Dendritic cell treated with granulocyte-macrophage colony-stimulating factor and Interleukin-4, amounts not matched to agents 40 ng/mL and 50 ng/mL, for 4 days (primary cell): Measurements from ENCODE around the gene KIAA1755.
A peak's percentile ranks its signal among the peaks of the same experiment; 100 is the strongest.

Experiments used
- H3K27ac Mint-ChIP-seq: one replicate; pipeline ENCODE4 v1.8.0; 2022; ENCODE audit warnings: mild to moderate bottlenecking, mixed read lengths
- H3K27me3 Mint-ChIP-seq: one replicate; pipeline ENCODE4 v1.8.0; 2022; ENCODE audit warnings: mild to moderate bottlenecking, mixed read lengths
- H3K36me3 Mint-ChIP-seq: one replicate; pipeline ENCODE4 v1.8.0; 2022; ENCODE audit warnings: low read depth, mixed read lengths
- H3K4me1 Mint-ChIP-seq: one replicate; pipeline ENCODE4 v1.8.0; 2022; ENCODE audit warnings: low read depth, mixed read lengths
- H3K4me3 Mint-ChIP-seq: one replicate; pipeline ENCODE4 v1.8.0; 2022; ENCODE audit warnings: mild to moderate bottlenecking, moderate library complexity, mixed read lengths
- H3K9me3 Mint-ChIP-seq: one replicate; pipeline ENCODE4 v1.8.0; 2022; ENCODE audit warnings: mixed read lengths
- intact Hi-C: fragments of 100-400 bp; cut with micrococcal nuclease; formaldehyde crosslinking; loops from one replicate; pipeline ENCODE4 v1.15.0; 2022

Gene KIAA1755

DNA sequence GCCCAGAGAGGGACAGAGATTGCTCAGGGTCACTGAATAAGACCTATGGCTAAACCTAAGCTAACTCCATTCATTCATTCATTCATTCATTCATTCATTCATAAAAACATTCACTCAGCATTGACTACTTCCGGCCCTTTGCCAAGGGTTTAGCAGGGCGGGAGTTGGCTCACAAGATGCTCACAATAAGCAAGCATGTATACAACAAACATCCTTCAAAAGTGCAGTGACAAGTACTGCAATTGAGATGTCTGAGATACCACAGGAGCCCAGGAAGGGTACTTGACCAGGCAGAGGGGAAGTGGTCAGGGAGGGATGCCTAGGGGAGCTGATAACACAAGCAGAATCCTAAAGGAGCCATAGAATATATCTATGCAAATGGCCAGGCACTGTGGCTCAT lies 18.2 kb upstream of the KIAA1755 start:
- no peak overlapping the region for H3K4me3 Mint-ChIP-seq
- intact Hi-C loops = no loop called here
- peaks cover 12% of the 10 kb centered on the region for H3K9me3 Mint-ChIP-seq
- H3K27me3 Mint-ChIP-seq = peaks cover 9% of the 10 kb centered on the region
- H3K4me1 Mint-ChIP-seq = peaks cover 34% of the 10 kb centered on the region
- no peaks in the 10 kb centered on the region for H3K36me3 Mint-ChIP-seq
- no peak overlapping the region for H3K27ac Mint-ChIP-seq

DNA sequence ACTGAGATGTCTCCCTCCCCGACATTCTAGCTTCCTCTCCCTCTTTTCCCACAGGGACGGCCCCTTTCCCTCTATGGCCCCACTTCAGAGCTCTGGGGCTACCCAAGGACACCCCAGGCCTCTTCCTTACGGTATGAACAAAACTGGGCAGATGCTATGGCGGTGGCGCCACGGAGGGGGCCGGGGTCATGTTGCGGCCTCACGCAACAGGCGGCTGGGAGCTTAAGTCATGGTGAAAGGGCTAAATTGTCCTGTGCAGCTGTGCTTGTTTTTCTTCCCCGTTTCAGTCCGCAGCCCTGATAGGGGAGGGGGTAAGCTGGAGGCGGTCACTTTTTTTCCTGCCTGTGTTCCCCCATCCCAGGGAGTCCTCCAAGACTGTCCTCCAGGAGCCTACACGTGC lies 17.6 kb upstream of the KIAA1755 start:
- peaks cover 12% of the 10 kb centered on the region for H3K9me3 Mint-ChIP-seq

DNA sequence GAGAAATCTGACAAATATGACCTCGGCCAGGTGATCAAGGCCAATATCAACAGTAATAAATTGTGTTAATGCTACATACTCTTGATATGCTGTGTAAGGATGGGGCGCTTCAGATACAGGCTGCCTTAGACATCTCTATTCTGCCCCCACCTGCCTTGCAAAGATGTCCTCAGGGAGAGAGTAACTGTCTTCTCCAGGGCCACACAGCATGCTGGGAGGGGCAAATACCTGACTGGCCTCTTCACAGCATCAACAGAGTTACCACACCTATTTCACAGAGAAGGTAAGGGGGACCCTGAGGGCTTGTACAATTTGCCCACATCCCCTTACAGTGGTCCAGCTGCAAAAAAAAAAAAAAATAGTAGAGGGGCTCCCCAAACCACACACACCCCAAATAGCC lies 17.2 kb upstream of the KIAA1755 start:
- Mint-ChIP-seq H3K27ac (no peak overlapping the region), H3K4me3 (no peak overlapping the region), H3K27me3 (peaks cover 3% of the 10 kb centered on the region), H3K4me1 (peaks cover 37% of the 10 kb centered on the region), H3K36me3 (no peaks in the 10 kb centered on the region), H3K9me3 (peaks cover 12% of the 10 kb centered on the region)
- intact Hi-C loops = no loop called here

More for the DNA sequence above, 17.6 kb upstream of the KIAA1755 start:
- H3K27me3 Mint-ChIP-seq = peaks cover 3% of the 10 kb centered on the region
- no peak overlapping the region for H3K27ac Mint-ChIP-seq
- H3K4me1 Mint-ChIP-seq = peaks cover 34% of the 10 kb centered on the region
- intact Hi-C loops = no loop called here
- no peak overlapping the region for H3K4me3 Mint-ChIP-seq
- H3K36me3 Mint-ChIP-seq = no peaks in the 10 kb centered on the region

DNA sequence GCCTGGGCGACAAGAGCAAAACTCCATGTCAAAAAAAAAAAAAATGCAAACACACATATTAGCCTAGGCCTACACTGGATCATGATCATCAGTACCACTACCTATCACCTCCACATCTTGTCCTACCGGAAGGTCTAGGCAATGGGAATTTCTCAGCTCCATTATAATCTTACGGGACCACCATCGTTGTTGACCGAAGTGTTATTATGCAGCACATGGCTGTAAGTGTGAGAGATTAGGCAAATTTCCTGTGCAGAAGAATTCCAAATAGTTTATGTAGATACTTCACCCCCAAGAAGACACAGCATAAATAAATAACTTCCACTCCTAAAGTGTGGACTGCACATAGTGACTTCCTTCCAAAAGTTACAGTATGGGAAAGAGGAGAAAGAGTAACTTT lies 16.8 kb upstream of the KIAA1755 start:
- Mint-ChIP-seq H3K4me3 (no peak overlapping the region), H3K27ac (no peak overlapping the region), H3K36me3 (no peaks in the 10 kb centered on the region)

DNA sequence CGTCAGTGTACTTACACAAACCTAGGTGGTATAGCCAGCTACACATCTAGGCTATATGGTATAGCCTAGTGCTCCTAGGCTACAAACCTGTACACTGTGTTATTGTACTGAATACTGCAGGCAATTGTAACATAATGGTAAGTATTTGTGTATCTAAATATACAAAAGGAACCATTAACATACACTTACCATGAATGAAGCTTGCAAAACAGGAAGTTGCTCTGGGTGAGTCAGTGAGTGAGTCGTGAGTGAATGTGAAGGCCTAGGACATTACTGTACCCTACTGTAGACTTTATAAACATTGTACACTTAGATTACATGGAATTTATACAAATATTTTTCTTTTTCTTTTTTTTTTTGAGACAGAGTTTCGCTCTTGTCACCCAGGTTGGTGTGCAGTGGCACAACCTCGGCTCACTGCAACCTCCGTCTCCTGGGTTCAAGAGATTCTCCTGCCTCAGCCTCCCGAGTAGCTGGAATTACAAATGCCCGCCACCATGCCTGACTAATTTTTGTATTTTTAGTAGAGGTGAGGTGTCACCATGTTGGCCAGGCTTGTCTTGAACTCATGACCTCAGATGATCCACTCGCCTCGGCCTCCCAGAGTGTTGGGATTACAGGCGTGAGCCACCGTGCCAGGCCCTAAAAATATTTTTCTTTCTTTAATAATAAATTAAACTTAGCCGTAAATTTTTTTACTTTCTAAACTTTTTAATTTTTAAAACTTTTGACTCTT lies 15.4 kb upstream of the KIAA1755 start:
- intact Hi-C loops = no loop called here
- H3K27me3 Mint-ChIP-seq = peaks cover 3% of the 10 kb centered on the region
- H3K9me3 Mint-ChIP-seq = peaks cover 4% of the 10 kb centered on the region
- no peak overlapping the region for H3K27ac Mint-ChIP-seq
- H3K4me1 Mint-ChIP-seq = peaks cover 45% of the 10 kb centered on the region
- peak overlapping the region; percentile 13 for H3K4me3 Mint-ChIP-seq
- H3K36me3 Mint-ChIP-seq = no peaks in the 10 kb centered on the region

More for the DNA sequence above, 16.8 kb upstream of the KIAA1755 start:
- peaks cover 12% of the 10 kb centered on the region for H3K9me3 Mint-ChIP-seq
- H3K4me1 Mint-ChIP-seq = peaks cover 40% of the 10 kb centered on the region
- intact Hi-C loops = no loop called here
- H3K27me3 Mint-ChIP-seq = peaks cover 3% of the 10 kb centered on the region

DNA sequence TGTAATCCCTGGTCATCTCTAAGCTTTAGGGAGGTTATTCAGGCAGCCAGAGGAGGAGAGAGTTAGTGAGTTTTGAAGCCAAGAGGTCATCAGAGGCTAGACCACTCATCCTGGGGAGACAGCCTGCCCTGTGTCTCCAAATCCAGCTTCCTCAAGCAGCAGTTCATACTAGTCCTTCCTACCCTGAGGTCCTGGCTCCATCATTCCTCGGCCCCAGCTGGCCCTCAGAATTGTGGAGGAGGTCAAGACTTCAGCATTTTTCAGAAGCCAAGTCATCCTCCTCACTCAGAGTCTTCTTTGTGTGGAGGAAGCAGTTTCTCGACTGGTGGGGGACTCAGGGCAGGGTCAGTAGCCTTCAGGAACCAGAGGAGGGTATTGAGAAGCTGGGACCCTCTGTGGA lies 12.4 kb upstream of the KIAA1755 start:
- H3K27ac Mint-ChIP-seq = no peak overlapping the region
- peaks cover 16% of the 10 kb centered on the region for H3K27me3 Mint-ChIP-seq
- no peak overlapping the region for H3K4me3 Mint-ChIP-seq
- H3K9me3 Mint-ChIP-seq = no peaks in the 10 kb centered on the region
- H3K36me3 Mint-ChIP-seq = no peaks in the 10 kb centered on the region
- H3K4me1 Mint-ChIP-seq = peaks cover 46% of the 10 kb centered on the region
- intact Hi-C loops = no loop called here

DNA sequence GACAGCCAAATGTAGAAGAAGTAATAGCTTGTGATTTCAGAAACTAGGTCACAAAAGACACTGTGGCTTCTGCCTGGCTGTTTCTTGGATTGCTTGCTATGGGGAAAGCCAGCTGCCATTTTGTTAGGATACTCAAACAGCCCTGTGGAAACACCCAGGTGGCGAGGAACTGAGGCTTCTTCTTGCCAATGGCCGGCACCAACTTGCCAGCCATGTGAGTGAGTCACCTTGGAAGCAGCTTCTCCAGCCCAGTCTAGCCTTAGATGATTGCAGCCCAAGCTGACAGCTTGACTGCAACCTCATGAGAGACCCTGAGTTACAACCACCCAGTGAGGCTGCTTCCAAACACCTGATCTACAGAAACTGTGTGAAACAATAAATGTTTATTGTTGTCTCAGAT lies 11.9 kb upstream of the KIAA1755 start:
- Mint-ChIP-seq H3K4me1 (peaks cover 52% of the 10 kb centered on the region), H3K27me3 (peaks cover 15% of the 10 kb centered on the region), H3K27ac (no peak overlapping the region), H3K4me3 (no peak overlapping the region), H3K36me3 (no peaks in the 10 kb centered on the region), H3K9me3 (no peaks in the 10 kb centered on the region)
- intact Hi-C loops = no loop called here

DNA sequence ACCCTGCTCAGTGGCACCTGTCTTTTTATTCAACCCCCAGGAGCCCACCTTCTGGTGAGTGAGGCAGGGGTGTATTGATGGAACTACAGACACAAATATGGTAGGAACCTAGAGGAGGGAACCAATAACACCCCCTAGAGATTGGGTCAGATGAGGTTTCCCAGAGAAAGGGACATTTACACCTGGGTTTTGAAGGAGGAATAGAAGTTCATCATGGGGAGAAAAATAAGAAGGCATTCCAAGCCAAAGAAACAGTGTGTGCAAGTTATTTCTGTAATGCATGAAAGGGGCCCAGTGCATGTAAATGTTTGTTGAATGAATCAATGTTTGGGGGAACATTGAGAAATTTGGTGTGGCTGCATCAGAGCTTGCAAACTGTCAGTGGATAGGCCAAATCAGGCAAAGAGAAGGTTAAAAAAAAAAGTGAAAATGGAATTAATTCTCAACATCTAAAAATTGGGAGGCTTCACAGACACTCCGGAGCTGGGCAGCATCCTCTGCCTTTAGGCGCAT lies 11.1 kb upstream of the KIAA1755 start:
- Mint-ChIP-seq H3K27me3 (peaks cover 15% of the 10 kb centered on the region), H3K36me3 (no peaks in the 10 kb centered on the region), H3K4me1 (peaks cover 58% of the 10 kb centered on the region), H3K27ac (no peak overlapping the region), H3K9me3 (no peaks in the 10 kb centered on the region), H3K4me3 (no peak overlapping the region)
- intact Hi-C loops = no loop called here

DNA sequence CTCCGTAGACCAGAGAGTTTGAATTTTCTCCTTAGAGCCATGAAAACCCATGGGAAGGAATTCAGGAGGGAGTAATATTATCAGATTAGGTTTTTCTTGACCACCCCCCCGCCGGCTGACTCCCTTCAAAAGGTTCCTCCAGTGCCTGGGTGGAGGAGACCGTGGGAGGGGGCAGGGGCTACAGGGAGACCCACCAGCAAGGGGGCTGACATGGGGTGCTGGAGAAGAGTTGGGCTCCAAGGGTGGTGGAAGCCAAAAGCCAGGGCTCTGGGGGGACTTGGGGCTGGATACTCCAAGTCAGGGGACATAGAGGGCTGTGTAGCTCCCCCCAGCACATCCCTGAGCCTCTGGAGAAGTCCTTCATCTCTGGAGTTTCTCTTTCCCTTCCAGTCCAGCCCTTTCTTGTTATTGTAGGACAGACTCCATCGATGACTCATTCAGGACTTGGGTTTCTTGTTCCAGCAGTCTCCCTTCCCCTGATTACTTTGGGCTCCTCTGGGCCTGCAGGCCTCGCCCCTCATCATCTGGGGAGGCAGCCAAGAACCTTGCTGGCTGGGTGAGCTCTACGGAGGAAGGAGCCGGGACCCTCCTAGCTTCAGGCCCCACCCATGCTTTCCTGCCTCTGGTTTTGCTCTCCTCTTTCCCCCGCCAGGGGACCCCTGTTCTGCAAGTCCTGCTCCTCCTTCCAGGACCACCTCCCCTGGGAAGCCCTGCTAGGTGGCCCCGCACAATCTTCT lies 10.5 kb upstream of the KIAA1755 start:
- Mint-ChIP-seq H3K4me1 (peaks cover 64% of the 10 kb centered on the region), H3K27ac (no peak overlapping the region), H3K9me3 (no peaks in the 10 kb centered on the region), H3K4me3 (no peak overlapping the region), H3K27me3 (peaks cover 15% of the 10 kb centered on the region), H3K36me3 (no peaks in the 10 kb centered on the region)
- intact Hi-C loops = no loop called here

DNA sequence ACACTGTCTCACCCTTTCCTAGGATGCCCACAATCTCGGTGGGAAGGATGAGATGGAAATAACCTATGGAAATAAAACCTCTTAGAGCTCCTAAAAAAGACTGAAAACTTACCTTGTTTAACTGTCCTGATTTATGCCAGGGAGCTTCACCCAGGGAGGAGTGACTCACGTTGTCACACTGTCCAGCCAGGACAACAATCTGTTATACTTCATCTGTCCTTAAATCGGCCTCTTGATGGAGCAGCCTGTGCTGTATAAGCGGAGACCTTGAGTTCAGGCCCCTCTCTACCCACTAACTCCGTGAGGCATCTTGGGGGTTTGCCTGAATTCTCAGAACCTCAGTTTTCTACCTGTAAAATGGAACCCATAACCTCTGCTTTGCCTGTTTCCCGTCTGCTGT lies 9.2 kb upstream of the KIAA1755 start:
- Mint-ChIP-seq H3K4me3 (no peak overlapping the region), H3K9me3 (no peaks in the 10 kb centered on the region), H3K27me3 (peaks cover 19% of the 10 kb centered on the region), H3K27ac (no peak overlapping the region), H3K4me1 (peaks cover 59% of the 10 kb centered on the region), H3K36me3 (no peaks in the 10 kb centered on the region)
- intact Hi-C loops = no loop called here

DNA sequence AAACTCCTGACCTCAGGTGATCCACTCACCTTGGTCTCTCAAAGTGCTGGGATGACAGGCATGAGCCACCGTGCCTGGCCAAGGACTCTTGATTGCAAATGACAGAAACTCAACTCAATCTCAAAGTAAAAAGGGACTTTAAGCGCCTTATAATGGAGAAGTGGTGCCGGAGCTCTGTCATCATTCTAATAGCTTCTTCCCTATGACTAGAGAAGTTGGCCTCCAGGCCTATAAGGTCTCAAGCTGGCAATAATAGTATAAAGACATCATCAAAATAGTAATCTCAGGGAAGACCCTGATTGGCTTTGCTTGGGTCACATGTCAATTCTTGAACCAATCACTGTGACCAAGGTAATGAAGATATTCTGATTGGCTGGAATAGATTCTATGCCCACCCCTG lies 8.5 kb upstream of the KIAA1755 start:
- peaks cover 22% of the 10 kb centered on the region for H3K27me3 Mint-ChIP-seq
- no peaks in the 10 kb centered on the region for H3K9me3 Mint-ChIP-seq
- H3K36me3 Mint-ChIP-seq = no peaks in the 10 kb centered on the region
- peak overlapping the region; percentile 48 for H3K27ac Mint-ChIP-seq
- H3K4me3 Mint-ChIP-seq = no peak overlapping the region
- intact Hi-C loops = no loop called here
- peaks cover 54% of the 10 kb centered on the region for H3K4me1 Mint-ChIP-seq

DNA sequence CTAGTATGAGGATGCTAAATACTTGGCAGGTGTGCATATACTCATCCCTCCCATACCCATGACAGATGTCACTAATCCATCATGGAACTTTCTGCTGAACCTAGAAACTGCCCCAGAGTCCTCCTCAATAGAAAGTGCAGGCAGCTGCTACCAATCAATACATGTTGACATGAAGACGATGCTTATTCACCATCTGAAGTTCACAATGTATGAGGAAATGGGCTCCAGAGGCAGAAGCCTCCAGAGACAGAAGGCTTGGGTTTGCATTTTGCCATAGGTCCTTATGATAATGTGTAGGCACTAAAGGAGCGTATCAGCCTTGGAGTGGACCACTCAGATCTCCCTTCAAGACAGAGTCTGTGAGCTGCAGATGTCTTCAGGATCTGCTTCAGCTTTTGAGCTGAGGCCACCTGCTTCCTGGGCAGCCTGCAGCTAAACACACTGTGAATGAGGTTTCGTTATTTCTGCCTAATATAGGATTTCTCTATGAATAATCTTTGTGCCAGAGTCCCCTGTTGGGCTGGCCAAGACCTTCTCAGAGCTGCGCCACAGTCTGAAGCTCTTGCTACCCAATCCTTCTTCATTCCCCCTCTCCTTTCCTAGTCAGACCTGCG lies 7.5 kb upstream of the KIAA1755 start:
- Mint-ChIP-seq H3K27ac (no peak overlapping the region), H3K36me3 (no peaks in the 10 kb centered on the region), H3K4me1 (peaks cover 54% of the 10 kb centered on the region), H3K4me3 (no peak overlapping the region), H3K9me3 (no peaks in the 10 kb centered on the region), H3K27me3 (peaks cover 23% of the 10 kb centered on the region)
- intact Hi-C loops = no loop called here

DNA sequence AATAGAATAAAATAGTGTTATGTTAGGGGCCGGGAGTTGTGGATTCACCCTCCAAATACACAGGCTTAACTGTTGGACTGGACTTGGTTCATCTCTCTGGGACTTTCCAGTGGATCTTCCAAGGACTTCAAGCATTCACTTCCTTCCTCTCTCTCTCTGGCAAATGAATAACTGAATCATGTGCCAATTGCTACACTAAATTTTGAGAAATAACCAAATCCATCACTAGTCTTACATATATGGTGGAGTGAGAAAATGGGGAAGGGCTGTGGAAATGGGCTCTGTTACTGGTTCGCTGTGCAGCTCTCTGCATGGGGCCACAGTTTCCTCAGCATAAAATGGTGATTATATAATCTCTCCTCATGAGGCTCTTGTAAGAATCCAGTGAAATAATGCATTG lies 6.8 kb upstream of the KIAA1755 start:
- H3K27ac Mint-ChIP-seq = no peak overlapping the region
- peaks cover 48% of the 10 kb centered on the region for H3K4me1 Mint-ChIP-seq
- peaks cover 29% of the 10 kb centered on the region for H3K27me3 Mint-ChIP-seq
- H3K9me3 Mint-ChIP-seq = no peaks in the 10 kb centered on the region
- no peak overlapping the region for H3K4me3 Mint-ChIP-seq
- intact Hi-C loops = no loop called here
- H3K36me3 Mint-ChIP-seq = no peaks in the 10 kb centered on the region

DNA sequence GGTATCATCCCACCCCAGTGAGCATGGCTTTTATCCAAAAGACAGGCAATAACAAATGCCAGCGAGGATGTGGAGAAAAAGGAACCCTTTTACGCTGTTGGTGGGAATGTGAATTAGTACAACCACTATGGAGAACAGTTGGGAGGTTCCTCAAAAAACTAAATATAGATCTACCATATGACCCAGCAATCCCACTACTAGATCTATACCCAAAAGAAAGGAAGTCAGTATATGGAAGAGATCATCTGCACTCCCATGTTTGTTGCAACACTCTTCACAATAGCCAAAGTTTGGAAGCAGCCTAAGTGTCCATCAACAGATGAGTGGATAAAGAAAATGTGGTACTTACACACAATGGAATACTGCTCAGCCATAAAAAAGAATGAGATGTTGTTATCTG lies 5.9 kb upstream of the KIAA1755 start:
- Mint-ChIP-seq H3K4me3 (no peak overlapping the region), H3K27me3 (peaks cover 34% of the 10 kb centered on the region)

More for the DNA sequence above, 5.9 kb upstream of the KIAA1755 start:
- intact Hi-C loops = no loop called here
- peaks cover 46% of the 10 kb centered on the region for H3K4me1 Mint-ChIP-seq
- H3K36me3 Mint-ChIP-seq = no peaks in the 10 kb centered on the region
- no peaks in the 10 kb centered on the region for H3K9me3 Mint-ChIP-seq
- no peak overlapping the region for H3K27ac Mint-ChIP-seq
